Tongue (tissue), 2 donors: Measurements from ENCODE around the gene LUM. TPM values are rescaled to one million over a fixed set of nuclear protein-coding genes. Genes with fewer than 3 reads are reported as not detected.

Source experiments
- DNase-seq: peaks from one replicate; pipeline ENCODE4 v3.0.0-alpha.2; 2015
- total RNA-seq: library from RNA; depleted of rRNA; stranded (reverse); fragments of >200 nt; gene quantifications from one replicate; pipeline ENCODE4 v1.2.3, GENCODE V29; 2014

Gene LUM
- 449 TPM for total RNA-seq

GRCh38 chr12:91111366-91112325 lies at the start of gene LUM:
Gene LUM, minus strand, starts transcription at chr12:91111494. Its CDS starts 2,515 bp downstream, at chr12:91108979.
- peak; percentile 86 for DNase-seq

GRCh38 chr12:91161009-91161408 lies 49.7 kb upstream of the LUM start:
- DNase-seq = no peak

- no peak for DNase-seq
Measured at GRCh38 chr12:91155990-91156389, 44.7 kb upstream of the LUM start.

- DNase-seq = no peak
Measured at GRCh38 chr12:91154131-91154530, 42.8 kb upstream of the LUM start.

GRCh38 chr12:91144053-91144452 lies 32.8 kb upstream of the LUM start:
- no peak for DNase-seq

- peak; percentile 42 for DNase-seq
Measured at GRCh38 chr12:91143206-91143605, 31.9 kb upstream of the LUM start.

GRCh38 chr12:91142221-91142631 lies 30.9 kb upstream of the LUM start:
- DNase-seq = peak; percentile 7

- DNase-seq = peak; percentile 77
Measured at GRCh38 chr12:91140026-91140931, 29.0 kb upstream of the LUM start.

- peak; percentile 53 for DNase-seq
Measured at GRCh38 chr12:91139286-91139685, 28.0 kb upstream of the LUM start.

GRCh38 chr12:91138337-91138920 lies 27.1 kb upstream of the LUM start:
- DNase-seq = peak; percentile 71

- DNase-seq = no peak
Measured at GRCh38 chr12:91133871-91134270, 22.6 kb upstream of the LUM start.

- no peak for DNase-seq
Measured at GRCh38 chr12:91129662-91130362, 18.5 kb upstream of the LUM start.

- no peak for DNase-seq
Measured at GRCh38 chr12:91127751-91128150, 16.5 kb upstream of the LUM start.

GRCh38 chr12:91127306-91127705 lies 16.0 kb upstream of the LUM start:
- DNase-seq = no peak

GRCh38 chr12:91126516-91126915 lies 15.2 kb upstream of the LUM start:
- no peak for DNase-seq

- no peak for DNase-seq
Measured at GRCh38 chr12:91123236-91123916, 12.1 kb upstream of the LUM start.

- DNase-seq = no peak
Measured at GRCh38 chr12:91120781-91121180, 9.5 kb upstream of the LUM start.

GRCh38 chr12:91119089-91119488 lies 7.8 kb upstream of the LUM start:
- no peak for DNase-seq

GRCh38 chr12:91113621-91114020 lies 2.3 kb upstream of the LUM start:
- no peak for DNase-seq

GRCh38 chr12:91110311-91110924 lies 876 bp downstream of the LUM start:
- DNase-seq = peak; percentile 22
